K562 (cell line): Measurements from ENCODE around the gene BCL11A. TPM values are rescaled to one million over a fixed set of nuclear protein-coding genes. Genes with fewer than 3 reads are reported as not detected.

Experiments used
- ATAC-seq: fragments of 200-7000 bp; cut with Tn5 transposase; 3 replicates; pipeline ENCODE4 v1.9.1; 2020; ENCODE audit warnings: moderate library complexity
- BruUV-seq: library from RNA; stranded (reverse); fragments of 400-500 nt; replicated peaks from 2 replicates; lab custom pipeline; 2021; lab: Mats Ljungman, UMichigan
- CTCF ChIA-PET: fragments of 300-600 bp; formaldehyde crosslinking; extraction: SDS; loops from one replicate; lab custom pipeline; 2021; ENCODE audit warnings: low intra/inter-chr PET ratio; lab: Yijun Ruan, JAX
- POLR2A ChIA-PET: fragments of 300-600, 350-650 bp; sonication (Branson Sonifier 250); formaldehyde crosslinking; extraction: SDS; loops from one replicate; lab custom pipeline; 2021; ENCODE audit warnings: antibody characterized with exemption, inconsistent platforms; lab: Yijun Ruan, JAX
- DNase-seq, 4 experiments: peaks; one replicate each; pipeline versions ENCODE4 v3.0.0 to v3.0.0-alpha.2; 2011 to 2018; ENCODE audit warnings: low spot score in 3 of 4, mixed read lengths in 3 of 4; ENCODE audit errors: extremely low read depth in 1 of 4
- FAIRE-seq: peaks from 2 replicates; lab custom pipeline; 2011; peaks lifted over from hg19 to GRCh38; lab: Jason Lieb, UNC
- H2AFZ ChIP-seq: 2 replicates; pipeline ENCODE4 v1.6.0; 2011; ENCODE audit warnings: low read depth, low read length, control low read depth, inconsistent platforms
- H3K27ac ChIP-seq: fragments of 200-600 bp; 3 replicates; pipeline ENCODE4 v1.8.0; 2011; ENCODE audit warnings: low read depth, mild to moderate bottlenecking, control low read depth, inconsistent platforms, low read length, moderate library complexity, mixed read lengths; ENCODE audit errors: extremely low read depth
- H3K27me3 ChIP-seq, 2 experiments: fragments of 300-600 bp in 1 of 2; 2 replicates in 1 of 2; 3 replicates in 1 of 2; pipeline versions ENCODE4 v1.6.0 to v1.8.0; 2011; ENCODE audit warnings: inconsistent platforms in 2 of 2, low read length in 2 of 2, mild to moderate bottlenecking in 1 of 2, mixed read lengths in 1 of 2, moderate library complexity in 1 of 2; ENCODE audit not compliant: control insufficient read depth in 2 of 2, insufficient read depth in 2 of 2
- H3K36me3 ChIP-seq: fragments of 300-600 bp; 3 replicates; pipeline ENCODE4 v1.8.0; 2011; ENCODE audit warnings: mild to moderate bottlenecking, low read length, inconsistent platforms; ENCODE audit not compliant: control insufficient read depth, insufficient read depth
- H3K4me1 ChIP-seq, 2 experiments: fragments of 200-600 bp in 1 of 2; replicated peaks in 1 of 2; 2 replicates in 1 of 2; 3 replicates in 1 of 2; pipeline versions ENCODE4 v1.5.1 to v1.8.0; 2011; ENCODE audit warnings: inconsistent platforms in 2 of 2, low read length in 2 of 2, mild to moderate bottlenecking in 1 of 2, mixed read lengths in 1 of 2, moderate library complexity in 1 of 2; ENCODE audit not compliant: control insufficient read depth in 2 of 2, insufficient read depth in 2 of 2
- H3K4me2 ChIP-seq: 2 replicates; pipeline ENCODE4 v1.6.1; 2011; ENCODE audit warnings: low read length, control low read depth, inconsistent platforms, mixed read lengths; ENCODE audit not compliant: insufficient read depth
- H3K4me3 ChIP-seq: fragments of 200-600 bp; sonication (generic), shearing (Covaris generic); 2 replicates; pipeline ENCODE4 v1.5.1; 2016; ENCODE audit warnings: control low read depth, inconsistent platforms
- H3K79me2 ChIP-seq: fragments of 200-600 bp; 3 replicates; pipeline ENCODE4 v1.8.0; 2011; ENCODE audit warnings: low read length, inconsistent platforms; ENCODE audit not compliant: control insufficient read depth, insufficient read depth
- H3K9ac ChIP-seq, 2 experiments: 2 replicates each; pipeline versions ENCODE4 v1.6.0 to v1.6.1; 2011; ENCODE audit warnings: low read depth in 2 of 2, low read length in 2 of 2, control low read depth in 1 of 2, inconsistent platforms in 1 of 2, mild to moderate bottlenecking in 1 of 2, mixed read lengths in 1 of 2; ENCODE audit not compliant: insufficient read depth in 1 of 2
- H3K9me1 ChIP-seq: one replicate; pipeline ENCODE4 v1.6.0; 2011; ENCODE audit warnings: inconsistent platforms, mild to moderate bottlenecking, low read length, moderate library complexity; ENCODE audit not compliant: control insufficient read depth, insufficient read depth
- H3K9me3 ChIP-seq: replicated peaks from 2 replicates; pipeline ENCODE4 v1.5.1; 2011; ENCODE audit warnings: low read depth, low read length, inconsistent platforms; ENCODE audit not compliant: control insufficient read depth, insufficient read depth
- H4K20me1 ChIP-seq: replicated peaks from 2 replicates; pipeline ENCODE4 v1.6.1; 2011; ENCODE audit warnings: low read length, inconsistent platforms, mixed read lengths; ENCODE audit not compliant: control insufficient read depth, insufficient read depth
- BCOR ChIP-seq: fragments of 450-650 bp; IDR thresholded peaks from 2 replicates; pipeline ENCODE4 v1.6.1; 2016
- GTF2E2 ChIP-seq: fragments of 200-800 bp; sonication (Bioruptor generic); IDR thresholded peaks from 2 replicates; pipeline ENCODE4 v1.6.1; 2016; ENCODE audit warnings: missing genetic modification characterization, missing compliant biosample characterization
- HCFC1 ChIP-seq: IDR thresholded peaks from 2 replicates; pipeline ENCODE4 v1.6.1; 2012; ENCODE audit warnings: low read depth, low read length, improper control_type of control experiment
- HDAC1 ChIP-seq, 2 experiments: fragments of 450-650 bp; IDR thresholded peaks; 2 replicates each; pipeline ENCODE4 v1.6.1; 2016 to 2017; ENCODE audit warnings: inconsistent platforms in 1 of 2, mild to moderate bottlenecking in 1 of 2, moderate library complexity in 1 of 2
- ILK ChIP-seq: fragments of 450-650 bp; IDR thresholded peaks from 2 replicates; pipeline ENCODE4 v1.6.1; 2016; ENCODE audit warnings: missing genetic modification characterization, low read depth, mild to moderate bottlenecking, missing compliant biosample characterization, moderate library complexity, borderline replicate concordance
- NCOA6 ChIP-seq: fragments of 450-650 bp; IDR thresholded peaks from 2 replicates; pipeline ENCODE4 v1.6.1; 2017; ENCODE audit warnings: mild to moderate bottlenecking
- SAFB ChIP-seq: fragments of 200-400 bp; formaldehyde crosslinking; IDR thresholded peaks from 2 replicates; pipeline ENCODE4 v1.6.1; 2017; ENCODE audit warnings: low read depth, low read length, borderline replicate concordance
- SP1 ChIP-seq: sonication (generic); formaldehyde crosslinking; IDR thresholded peaks from 2 replicates; pipeline ENCODE4 v1.8.1; 2022; ENCODE audit warnings: mild to moderate bottlenecking, missing genetic modification reagents
- ZC3H4 ChIP-seq: sonication (generic); formaldehyde crosslinking; IDR thresholded peaks from 2 replicates; pipeline ENCODE4 v1.9.0; 2021; ENCODE audit warnings: missing genetic modification reagents, borderline replicate concordance
- ZFP36 ChIP-seq: fragments of 150-350 bp; IDR thresholded peaks from 2 replicates; pipeline ENCODE4 v1.6.1; 2018; ENCODE audit warnings: low read length, low read depth; ENCODE audit not compliant: partially characterized antibody
- ZNF41 ChIP-seq: fragments of 250-450 bp; sonication (Bioruptor Pico); conservative IDR thresholded peaks from 2 replicates; pipeline ENCODE4 v1.4.0; 2020; ENCODE audit warnings: mild to moderate bottlenecking
- WGBS: fragments of 100-300 bp; shearing (Covaris generic); methylation state at CpG from one replicate; pipeline ENCODE4 v1.1.6; 2016; ENCODE audit warnings: low coverage, mixed read lengths; ENCODE audit not compliant: insufficient coverage; ENCODE audit errors: missing lambda C conversion rate; 5-methylcytosine and 5-hydroxymethylcytosine counted together
- in situ Hi-C: fragments of 300-500 bp; cut with MboI; formaldehyde crosslinking; loops from 4 replicates; pipeline ENCODE4 v1.15.0; 2018; ENCODE audit warnings: inconsistent platforms, mixed read lengths
- intact Hi-C: fragments of 100-400 bp; cut with micrococcal nuclease; formaldehyde crosslinking; loops from 2 replicates; pipeline ENCODE4 v1.14.2; 2022
- polyA plus RNA-seq, 8 experiments: library from polyadenylated mRNA; depleted of rRNA in 4 of 8; stranded (reverse) in 5 of 8; unstranded in 3 of 8; fragments of >200 nt; fragmentation: Nextera tagmentation in 2 of 8; fragmentation: Illumina TruSeq in 1 of 8; extraction: Ambion mirVana in 2 of 8; extraction: Trizol in 1 of 8; gene quantifications; 2 replicates each; pipeline versions ENCODE4 v1.2.1 to v1.2.3, GENCODE V29; 2011 to 2014; ENCODE audit warnings: inconsistent platforms in 1 of 8, missing spikeins in 1 of 8
- total RNA-seq, 7 experiments: library from RNA; depleted of rRNA in 6 of 7; stranded (reverse); fragments of >200 nt in 6 of 7; fragmentation: Illumina TruSeq in 2 of 7; extraction: Trizol in 2 of 7; gene quantifications; 2 replicates each; pipeline versions ENCODE4 v1.2.1 to v1.2.3, GENCODE V29; 2011 to 2021; ENCODE audit warnings: low replicate concordance in 1 of 7
- TF ChIP-seq, protein P1 (sequence below): sonication (generic); formaldehyde crosslinking; IDR thresholded peaks from 2 replicates; pipeline ENCODE4 v1.8.1; 2023; ENCODE audit warnings: mild to moderate bottlenecking, missing genetic modification reagents, moderate library complexity
- TF ChIP-seq, protein P2 (sequence below), 2 experiments: IDR thresholded peaks; 2 replicates each; pipeline ENCODE4 v1.6.1; 2012; ENCODE audit warnings: improper control_type of control experiment in 2 of 2, low read depth in 2 of 2, low read length in 2 of 2, borderline replicate concordance in 1 of 2
- TF ChIP-seq, protein P3 (sequence below): sonication (generic); formaldehyde crosslinking; IDR thresholded peaks from 2 replicates; pipeline ENCODE4 v1.8.0; 2022; ENCODE audit warnings: missing genetic modification reagents, mild to moderate bottlenecking, moderate library complexity, borderline replicate concordance
- TF ChIP-seq, protein P4 (sequence below): fragments of 450-650 bp; IDR thresholded peaks from 2 replicates; pipeline ENCODE4 v1.7.1; 2018; ENCODE audit warnings: mild to moderate bottlenecking, low read depth; ENCODE audit not compliant: partially characterized antibody

Gene BCL11A
- total and polyA plus RNA-seq, 9 of the 15 experiments (the other 6 are each of a cell fraction or from before 2014, with no cell fraction given), result 0.13 TPM; not detected in 8

DNA sequence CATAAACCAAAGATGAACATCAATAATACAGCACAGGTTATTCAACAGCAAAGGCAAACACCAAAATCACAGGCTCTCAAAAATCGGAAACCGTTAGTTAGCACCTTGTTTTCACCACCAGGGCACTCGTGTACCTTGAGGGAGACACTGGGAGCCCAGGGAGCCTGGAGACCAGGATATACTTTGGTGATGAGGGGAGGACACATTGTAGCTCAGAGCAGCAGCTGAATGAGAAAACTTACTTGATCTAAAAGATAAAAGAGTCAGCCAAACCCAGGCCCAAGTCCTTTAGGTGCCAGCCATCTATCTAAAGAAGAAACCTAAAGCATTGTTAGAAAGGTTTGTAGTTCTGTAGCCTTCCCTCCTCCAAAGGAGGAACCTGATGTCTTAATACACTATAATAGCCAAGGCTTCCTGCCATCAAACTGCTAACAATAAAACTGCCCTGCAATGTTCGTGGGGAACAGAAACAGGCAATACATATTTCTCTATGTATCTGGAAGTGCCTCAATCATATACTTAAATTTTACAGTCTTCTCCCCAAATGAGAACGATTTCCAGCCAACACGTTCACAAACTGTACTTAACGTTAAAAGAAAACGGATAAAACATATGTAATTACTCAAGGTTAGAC is 19.3 kb downstream of the BCL11A start:
- no peak overlapping the region for H2AFZ ChIP-seq
- peaks cover 3 to 14% of the 10 kb centered on the region in 2 experiments; a peak in 3 of 5 replicates for H3K27me3 ChIP-seq
- no peak overlapping the region for H3K9ac ChIP-seq
- POLR2A ChIA-PET, result no interaction called here
- intact Hi-C loops (no loop called here), in situ Hi-C loops (no loop called here)
- H3K36me3 ChIP-seq, result no peaks in the 10 kb centered on the region
- no peaks in the 10 kb centered on the region for H4K20me1 ChIP-seq
- BruUV-seq, result no TSS peak
- H3K4me2 ChIP-seq, result no peak overlapping the region
- CTCF ChIA-PET, result no interaction called here
- WGBS, result under 1% methylated on average over 8 of the region's 8 CpGs
- DNase-seq (no peak), FAIRE-seq (no peak), ATAC-seq (no peak)
- H3K27ac ChIP-seq, result no peak overlapping the region
- H3K4me3 ChIP-seq, result no peak overlapping the region
- no peaks in the 10 kb centered on the region for H3K9me3 ChIP-seq
- H3K9me1 ChIP-seq, result no peaks in the 10 kb centered on the region
- H3K4me1 ChIP-seq, result no peaks in the 10 kb centered on the region
- H3K79me2 ChIP-seq, result no peaks in the 10 kb centered on the region
- TF ChIP-seq SP1 (CRISPR knock-in tag), result no peak
- TF ChIP-seq ZFP36, result no peak
- TF ChIP-seq NCOA6, result no peak
- TF ChIP-seq HCFC1, result no peak
- TF ChIP-seq ILK (tag), result no peak
- TF ChIP-seq, protein P1, sequence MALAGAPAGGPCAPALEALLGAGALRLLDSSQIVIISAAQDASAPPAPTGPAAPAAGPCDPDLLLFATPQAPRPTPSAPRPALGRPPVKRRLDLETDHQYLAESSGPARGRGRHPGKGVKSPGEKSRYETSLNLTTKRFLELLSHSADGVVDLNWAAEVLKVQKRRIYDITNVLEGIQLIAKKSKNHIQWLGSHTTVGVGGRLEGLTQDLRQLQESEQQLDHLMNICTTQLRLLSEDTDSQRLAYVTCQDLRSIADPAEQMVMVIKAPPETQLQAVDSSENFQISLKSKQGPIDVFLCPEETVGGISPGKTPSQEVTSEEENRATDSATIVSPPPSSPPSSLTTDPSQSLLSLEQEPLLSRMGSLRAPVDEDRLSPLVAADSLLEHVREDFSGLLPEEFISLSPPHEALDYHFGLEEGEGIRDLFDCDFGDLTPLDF (CRISPR knock-in tag), result no peak
- TF ChIP-seq, protein P2, sequence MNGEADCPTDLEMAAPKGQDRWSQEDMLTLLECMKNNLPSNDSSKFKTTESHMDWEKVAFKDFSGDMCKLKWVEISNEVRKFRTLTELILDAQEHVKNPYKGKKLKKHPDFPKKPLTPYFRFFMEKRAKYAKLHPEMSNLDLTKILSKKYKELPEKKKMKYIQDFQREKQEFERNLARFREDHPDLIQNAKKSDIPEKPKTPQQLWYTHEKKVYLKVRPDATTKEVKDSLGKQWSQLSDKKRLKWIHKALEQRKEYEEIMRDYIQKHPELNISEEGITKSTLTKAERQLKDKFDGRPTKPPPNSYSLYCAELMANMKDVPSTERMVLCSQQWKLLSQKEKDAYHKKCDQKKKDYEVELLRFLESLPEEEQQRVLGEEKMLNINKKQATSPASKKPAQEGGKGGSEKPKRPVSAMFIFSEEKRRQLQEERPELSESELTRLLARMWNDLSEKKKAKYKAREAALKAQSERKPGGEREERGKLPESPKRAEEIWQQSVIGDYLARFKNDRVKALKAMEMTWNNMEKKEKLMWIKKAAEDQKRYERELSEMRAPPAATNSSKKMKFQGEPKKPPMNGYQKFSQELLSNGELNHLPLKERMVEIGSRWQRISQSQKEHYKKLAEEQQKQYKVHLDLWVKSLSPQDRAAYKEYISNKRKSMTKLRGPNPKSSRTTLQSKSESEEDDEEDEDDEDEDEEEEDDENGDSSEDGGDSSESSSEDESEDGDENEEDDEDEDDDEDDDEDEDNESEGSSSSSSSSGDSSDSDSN (IDR thresholded peaks at IDR 0.05; ENCODE audit: borderline replicate concordance in 1 of 2, low read depth in 2 of 2, low read length in 2 of 2), result no peak
- TF ChIP-seq ZC3H4 (CRISPR knock-in tag), result no peak
- TF ChIP-seq GTF2E2 (tag), result no peak
- no peak for TF ChIP-seq ZNF41 (CRISPR knock-in tag)
- TF ChIP-seq, protein P3, sequence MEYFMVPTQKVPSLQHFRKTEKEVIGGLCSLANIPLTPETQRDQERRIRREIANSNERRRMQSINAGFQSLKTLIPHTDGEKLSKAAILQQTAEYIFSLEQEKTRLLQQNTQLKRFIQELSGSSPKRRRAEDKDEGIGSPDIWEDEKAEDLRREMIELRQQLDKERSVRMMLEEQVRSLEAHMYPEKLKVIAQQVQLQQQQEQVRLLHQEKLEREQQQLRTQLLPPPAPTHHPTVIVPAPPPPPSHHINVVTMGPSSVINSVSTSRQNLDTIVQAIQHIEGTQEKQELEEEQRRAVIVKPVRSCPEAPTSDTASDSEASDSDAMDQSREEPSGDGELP (CRISPR knock-in tag), result no peak
- no peak for TF ChIP-seq BCOR
- TF ChIP-seq SAFB, result no peak
- TF ChIP-seq, protein P4, sequence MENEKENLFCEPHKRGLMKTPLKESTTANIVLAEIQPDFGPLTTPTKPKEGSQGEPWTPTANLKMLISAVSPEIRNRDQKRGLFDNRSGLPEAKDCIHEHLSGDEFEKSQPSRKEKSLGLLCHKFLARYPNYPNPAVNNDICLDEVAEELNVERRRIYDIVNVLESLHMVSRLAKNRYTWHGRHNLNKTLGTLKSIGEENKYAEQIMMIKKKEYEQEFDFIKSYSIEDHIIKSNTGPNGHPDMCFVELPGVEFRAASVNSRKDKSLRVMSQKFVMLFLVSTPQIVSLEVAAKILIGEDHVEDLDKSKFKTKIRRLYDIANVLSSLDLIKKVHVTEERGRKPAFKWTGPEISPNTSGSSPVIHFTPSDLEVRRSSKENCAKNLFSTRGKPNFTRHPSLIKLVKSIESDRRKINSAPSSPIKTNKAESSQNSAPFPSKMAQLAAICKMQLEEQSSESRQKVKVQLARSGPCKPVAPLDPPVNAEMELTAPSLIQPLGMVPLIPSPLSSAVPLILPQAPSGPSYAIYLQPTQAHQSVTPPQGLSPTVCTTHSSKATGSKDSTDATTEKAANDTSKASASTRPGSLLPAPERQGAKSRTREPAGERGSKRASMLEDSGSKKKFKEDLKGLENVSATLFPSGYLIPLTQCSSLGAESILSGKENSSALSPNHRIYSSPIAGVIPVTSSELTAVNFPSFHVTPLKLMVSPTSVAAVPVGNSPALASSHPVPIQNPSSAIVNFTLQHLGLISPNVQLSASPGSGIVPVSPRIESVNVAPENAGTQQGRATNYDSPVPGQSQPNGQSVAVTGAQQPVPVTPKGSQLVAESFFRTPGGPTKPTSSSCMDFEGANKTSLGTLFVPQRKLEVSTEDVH, result no peak
- no peak for TF ChIP-seq HDAC1 (IDR thresholded peaks at IDR 0.05)
